NCI-H2227 (cell line): ENCODE results near the gene PFKFB3.
"Not testable (repeated sequence)": the region's sequence is repeated elsewhere in the genome, so short reads cannot be mapped to it uniquely, and the experiment has no call there.

Source experiments
- DNase-seq: peaks from one replicate; lab custom pipeline; 2025; ENCODE audit not compliant: unreplicated experiment; lab: John Stamatoyannopoulos, UW

PFKFB3 gene

GRCh38 chr10:6270951-6271350 is 68.2 kb downstream of the PFKFB3 start:
- no peak for DNase-seq

GRCh38 chr10:6271663-6272062 is 68.9 kb downstream of the PFKFB3 start:
- DNase-seq, result no peak

- no peak for DNase-seq
Measured at GRCh38 chr10:6272126-6272525, 69.4 kb downstream of the PFKFB3 start.

- no peak for DNase-seq
Measured at GRCh38 chr10:6273351-6273750, 70.6 kb downstream of the PFKFB3 start.

GRCh38 chr10:6274040-6274439 is 71.3 kb downstream of the PFKFB3 start:
- DNase-seq, result no peak

GRCh38 chr10:6274484-6274883 is 71.8 kb downstream of the PFKFB3 start:
- no peak for DNase-seq

- DNase-seq, result no peak
Measured at GRCh38 chr10:6275022-6275997, 72.6 kb downstream of the PFKFB3 start.

GRCh38 chr10:6276356-6276755 is 73.6 kb downstream of the PFKFB3 start:
- no peak for DNase-seq

GRCh38 chr10:6278519-6279120 is 75.9 kb downstream of the PFKFB3 start:
- DNase-seq, result no peak

GRCh38 chr10:6279540-6280267 is 77.0 kb downstream of the PFKFB3 start:
- DNase-seq, result peak; percentile 2

- no peak for DNase-seq
Measured at GRCh38 chr10:6280291-6280690, 77.6 kb downstream of the PFKFB3 start.

- DNase-seq, result no peak
Measured at GRCh38 chr10:6282454-6282958, 79.8 kb downstream of the PFKFB3 start.

GRCh38 chr10:6283655-6284054 is 80.9 kb downstream of the PFKFB3 start:
- DNase-seq, result no peak

GRCh38 chr10:6290621-6291020 is 87.9 kb downstream of the PFKFB3 start:
- DNase-seq, result not testable (repeated sequence)

- DNase-seq, result no peak
Measured at GRCh38 chr10:6292741-6293151, 90.0 kb downstream of the PFKFB3 start.

GRCh38 chr10:6296425-6296824 is 93.7 kb downstream of the PFKFB3 start:
- DNase-seq, result not testable (repeated sequence)

GRCh38 chr10:6296828-6297251 is 94.1 kb downstream of the PFKFB3 start:
- no peak for DNase-seq

- no peak for DNase-seq
Measured at GRCh38 chr10:6297522-6297921, 94.8 kb downstream of the PFKFB3 start.

- DNase-seq, result no peak
Measured at GRCh38 chr10:6297951-6298381, 95.2 kb downstream of the PFKFB3 start.

GRCh38 chr10:6298428-6298827 is 95.7 kb downstream of the PFKFB3 start:
- no peak for DNase-seq

GRCh38 chr10:6299234-6299633 is 96.5 kb downstream of the PFKFB3 start:
- no peak for DNase-seq
